Hematopoietic multipotent progenitor cell treated with erythropoietin and hydrocortisone succinate and interleukin-3 and kit ligand, for 6 days (in vitro differentiated cells): Measurements from ENCODE around the gene RABGEF1.
"Not testable (repeated sequence)": the region's sequence is repeated elsewhere in the genome, so short reads cannot be mapped to it uniquely, and the experiment has no call there.

Experiments used
- DNase-seq: peaks from one replicate; pipeline ENCODE4 v3.0.0-alpha.2; 2015

Gene RABGEF1

GRCh38 chr7:66767486-66767885 lies 27.0 kb downstream of the RABGEF1 start:
- peak; percentile 29 for DNase-seq

GRCh38 chr7:66768865-66769832 lies 28.6 kb downstream of the RABGEF1 start:
- DNase-seq: no peak

GRCh38 chr7:66769833-66770512 lies 29.4 kb downstream of the RABGEF1 start:
- DNase-seq: no peak

DNA sequence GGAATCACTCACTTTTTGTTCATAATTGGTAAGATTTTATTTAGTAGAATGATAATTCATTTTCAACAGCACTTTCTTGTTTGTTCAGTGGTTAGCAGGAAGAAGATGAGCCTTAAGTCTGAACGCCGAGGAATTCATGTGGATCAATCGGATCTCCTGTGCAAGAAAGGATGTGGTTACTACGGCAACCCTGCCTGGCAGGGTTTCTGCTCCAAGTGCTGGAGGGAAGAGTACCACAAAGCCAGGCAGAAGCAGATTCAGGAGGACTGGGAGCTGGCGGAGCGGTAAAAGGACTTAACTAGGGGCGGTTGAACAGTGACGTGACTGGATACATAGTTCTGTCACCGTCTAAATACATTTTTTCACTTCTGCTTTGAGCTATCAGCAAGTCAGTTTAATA lies 31.3 kb downstream of the RABGEF1 start:
- no peak for DNase-seq

GRCh38 chr7:66773744-66774143 lies 33.2 kb downstream of the RABGEF1 start:
- DNase-seq: not testable (repeated sequence)

DNA sequence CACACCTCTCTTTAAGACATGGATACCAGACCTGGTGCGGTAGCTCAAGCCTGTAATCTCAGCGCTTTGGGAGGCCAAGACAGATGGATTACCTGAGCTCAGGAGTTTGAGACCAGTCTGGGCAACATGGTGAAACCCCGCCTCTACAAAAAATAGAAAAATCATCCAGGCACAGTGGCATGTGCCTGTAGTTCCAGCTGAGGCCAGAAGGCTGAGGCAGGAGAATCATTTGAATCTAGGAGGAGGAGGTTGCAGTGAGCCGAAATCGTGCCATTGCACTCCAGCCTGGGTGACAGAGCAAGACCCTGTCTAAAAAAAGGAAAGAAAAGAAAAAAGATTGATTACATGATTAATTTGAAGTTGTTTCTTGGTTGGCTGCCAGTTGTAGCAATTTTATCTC lies 35.9 kb downstream of the RABGEF1 start:
- peak; percentile 40 for DNase-seq

- DNase-seq: peak; percentile 15
These were observed 36.4 kb downstream of the RABGEF1 start for GRCh38 chr7:66776800-66777442.

GRCh38 chr7:66778201-66778600 lies 37.7 kb downstream of the RABGEF1 start:
- no peak for DNase-seq

DNA sequence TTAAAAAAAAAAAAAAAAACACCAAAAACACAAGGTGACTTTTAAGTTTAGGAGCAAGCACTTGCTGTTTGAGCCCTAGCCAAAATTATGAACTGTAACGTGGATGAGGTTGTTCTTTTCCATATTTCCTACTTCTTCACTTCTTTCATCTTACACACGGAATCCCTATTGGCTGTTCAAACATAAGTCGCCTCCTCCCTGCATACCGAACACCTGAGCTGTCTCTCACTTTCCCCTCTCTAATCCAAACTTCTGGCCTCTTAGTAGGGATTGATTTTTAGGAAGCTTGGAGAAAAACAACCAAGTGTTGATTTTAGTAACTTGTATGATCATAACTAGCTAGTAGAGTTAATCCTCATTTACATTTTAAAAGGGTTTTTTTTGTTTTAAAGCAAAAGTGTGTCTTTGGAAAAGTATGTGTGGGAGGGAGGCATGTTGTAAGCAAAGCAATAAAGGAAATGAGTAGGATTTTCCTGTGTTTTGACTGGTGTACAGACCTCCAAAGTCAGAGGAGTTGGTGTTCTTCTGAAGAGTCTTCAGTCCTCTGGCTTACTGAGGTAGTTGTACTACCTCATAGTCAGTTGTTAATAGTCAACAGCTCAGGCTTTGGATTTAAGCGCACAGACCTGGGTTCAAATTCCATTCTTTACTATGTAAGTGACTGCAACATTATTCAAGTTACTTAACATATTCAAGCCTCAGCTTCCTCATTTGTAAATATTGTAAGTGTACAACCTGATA lies 39.3 kb downstream of the RABGEF1 start:
- no peak for DNase-seq

GRCh38 chr7:66781408-66782090 lies 41.0 kb downstream of the RABGEF1 start:
- no peak for DNase-seq

DNA sequence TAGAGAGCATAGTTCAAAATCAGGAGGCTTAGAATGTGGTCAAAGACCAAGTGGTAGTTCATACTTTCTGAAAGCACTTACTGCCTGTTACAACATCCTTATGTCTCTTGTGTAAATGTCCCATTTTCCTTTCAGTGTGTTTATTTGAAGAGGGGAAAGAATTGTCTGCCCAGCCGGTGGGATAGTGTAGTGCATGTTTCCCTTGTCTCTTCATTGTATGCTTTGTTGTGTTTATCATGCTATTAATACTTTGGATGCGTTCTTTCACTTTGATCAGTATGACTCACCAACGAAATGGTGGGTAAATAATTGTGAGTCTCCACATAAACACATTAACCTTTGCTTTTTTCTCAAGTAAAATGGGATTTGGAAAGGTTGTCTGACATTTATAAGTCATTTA lies 42.3 kb downstream of the RABGEF1 start:
- DNase-seq: not testable (repeated sequence)

GRCh38 chr7:66783887-66784595 lies 43.5 kb downstream of the RABGEF1 start:
- not testable (repeated sequence) for DNase-seq

DNA sequence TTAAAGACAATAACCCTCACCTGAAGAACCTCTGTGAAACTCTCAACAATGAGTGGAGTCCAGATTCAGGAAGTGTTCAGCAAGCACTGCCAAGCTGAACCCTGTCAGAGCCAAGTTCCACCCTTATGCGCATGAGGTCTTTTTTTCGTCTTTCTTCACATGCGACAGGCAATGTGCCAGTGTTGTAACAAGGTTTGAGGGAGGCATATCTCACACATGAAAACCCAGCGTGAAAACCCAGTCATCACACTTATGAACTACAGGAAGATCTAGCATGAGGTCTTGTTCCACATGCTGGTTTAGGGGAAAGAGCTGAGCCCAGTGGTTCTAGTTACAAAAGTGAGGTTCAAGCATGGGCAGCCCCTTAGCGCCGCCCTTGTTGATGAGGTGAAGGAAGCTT lies 49.7 kb downstream of the RABGEF1 start:
- DNase-seq: no peak

DNA sequence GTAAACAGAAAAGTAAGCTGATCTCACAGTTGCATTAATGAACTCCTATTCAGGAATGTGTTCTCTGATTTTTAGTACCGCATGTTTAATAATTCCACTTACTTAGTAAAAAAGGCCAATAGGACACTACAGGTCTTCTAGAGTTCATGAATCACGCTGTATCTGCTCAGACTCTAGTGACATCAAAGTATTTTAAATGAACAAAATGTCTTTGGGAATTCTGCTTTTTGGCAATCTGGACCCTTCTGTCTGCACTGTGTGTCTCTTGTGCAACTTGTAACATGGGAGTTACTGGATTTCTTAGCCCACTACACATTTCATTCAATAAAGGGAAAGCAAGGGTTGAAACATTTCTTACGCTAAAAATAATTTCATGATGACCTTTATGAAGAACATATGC lies 50.2 kb downstream of the RABGEF1 start:
- DNase-seq: no peak

DNA sequence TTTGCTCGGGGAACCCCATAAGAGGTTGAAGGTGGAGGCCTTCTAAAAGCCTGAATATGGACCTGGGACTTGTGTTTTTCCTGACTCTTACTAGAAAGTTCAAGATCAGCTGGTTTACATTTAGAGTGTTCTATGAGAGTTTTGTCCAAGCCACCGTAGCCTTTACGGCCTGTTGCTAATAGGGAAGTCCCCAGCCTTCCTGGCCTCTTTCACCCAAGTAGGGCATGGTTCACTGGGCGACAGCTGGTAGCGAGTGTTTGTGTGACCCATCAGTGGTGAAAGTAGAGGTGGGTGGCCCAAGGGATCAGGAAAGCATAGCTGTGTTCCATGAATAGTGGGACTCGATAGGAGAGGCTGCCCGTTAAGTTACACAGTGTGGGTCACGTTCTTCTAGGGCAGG lies 60.1 kb downstream of the RABGEF1 start:
- no peak for DNase-seq

DNA sequence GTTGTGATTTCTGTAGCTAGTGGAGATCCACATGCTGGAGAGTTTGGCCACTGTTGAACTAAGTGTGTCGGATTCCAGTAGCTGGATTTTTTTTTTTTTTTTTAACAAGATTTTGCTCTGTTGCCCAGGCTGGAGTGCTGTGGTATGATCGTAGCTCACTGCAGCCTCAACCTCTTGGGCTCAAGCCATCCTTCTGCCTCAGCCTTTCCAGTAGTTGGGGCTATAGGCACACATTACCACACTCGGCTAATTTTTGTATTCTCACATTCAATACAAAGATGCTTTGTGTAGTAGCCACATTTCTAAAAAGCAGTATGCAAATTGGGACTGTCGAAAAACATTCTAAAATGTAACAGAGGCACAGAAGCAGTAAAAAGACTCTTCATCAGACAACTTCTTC lies 63.5 kb downstream of the RABGEF1 start:
- DNase-seq: no peak

GRCh38 chr7:66807736-66808135 lies 67.2 kb downstream of the RABGEF1 start:
- DNase-seq: no peak

- no peak for DNase-seq
These were observed 70.2 kb downstream of the RABGEF1 start for GRCh38 chr7:66810716-66811115.

- DNase-seq: not testable (repeated sequence)
These were observed 74.8 kb downstream of the RABGEF1 start for GRCh38 chr7:66815186-66815875.

- DNase-seq: no peak
These were observed 75.4 kb downstream of the RABGEF1 start for GRCh38 chr7:66815951-66816350.

- not testable (repeated sequence) for DNase-seq
These were observed 76.1 kb downstream of the RABGEF1 start for GRCh38 chr7:66816658-66817057.
